GM19043 (cell line): ENCODE results near the gene GRAMD2B.

Source experiments
- ATAC-seq: cut with Tn5 transposase; IDR thresholded peaks from one replicate; pipeline ENCODE4 v1.9.1; 2021; ENCODE audit warnings: low read depth; ENCODE audit not compliant: unreplicated experiment

GRAMD2B gene

DNA sequence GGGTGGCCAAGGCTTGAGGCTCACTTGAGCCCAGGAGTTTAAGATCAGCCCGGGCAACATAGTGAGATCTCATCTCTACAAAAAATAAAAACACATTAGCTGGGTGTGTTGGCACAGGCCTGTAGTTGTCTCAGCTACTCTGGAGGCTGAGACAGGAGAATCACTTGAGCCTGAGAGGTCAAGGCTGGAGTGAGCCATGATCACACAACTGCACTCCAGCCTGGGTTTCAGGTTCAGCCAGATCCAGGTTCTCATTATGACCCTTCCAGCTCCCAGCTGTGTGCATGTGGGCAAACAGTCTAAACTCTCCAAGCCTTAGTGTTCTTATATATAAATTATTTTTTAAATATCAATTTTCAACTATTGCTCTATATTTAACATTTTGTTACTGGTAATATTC lies 103.9 kb downstream of the GRAMD2B start:
- no peak for ATAC-seq

DNA sequence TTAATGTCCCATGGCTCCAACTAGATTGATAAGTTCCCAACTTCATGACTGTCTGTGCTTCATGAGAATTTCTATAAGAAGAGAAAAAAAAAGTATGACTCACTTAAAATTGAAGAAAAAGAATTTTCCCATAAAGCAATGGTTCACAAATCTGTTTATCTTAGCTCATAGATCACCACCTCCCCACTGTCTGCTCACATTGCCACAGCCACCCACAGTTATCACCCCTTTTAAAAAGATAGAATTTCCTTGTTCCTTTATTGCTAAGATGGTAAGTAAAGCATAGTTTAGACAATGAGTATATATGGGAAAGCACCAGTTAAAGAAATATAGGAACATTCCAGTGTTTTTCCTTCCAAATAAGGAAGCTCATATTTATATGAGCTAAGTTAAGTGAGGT lies 104.7 kb downstream of the GRAMD2B start:
- ATAC-seq: no peak

DNA sequence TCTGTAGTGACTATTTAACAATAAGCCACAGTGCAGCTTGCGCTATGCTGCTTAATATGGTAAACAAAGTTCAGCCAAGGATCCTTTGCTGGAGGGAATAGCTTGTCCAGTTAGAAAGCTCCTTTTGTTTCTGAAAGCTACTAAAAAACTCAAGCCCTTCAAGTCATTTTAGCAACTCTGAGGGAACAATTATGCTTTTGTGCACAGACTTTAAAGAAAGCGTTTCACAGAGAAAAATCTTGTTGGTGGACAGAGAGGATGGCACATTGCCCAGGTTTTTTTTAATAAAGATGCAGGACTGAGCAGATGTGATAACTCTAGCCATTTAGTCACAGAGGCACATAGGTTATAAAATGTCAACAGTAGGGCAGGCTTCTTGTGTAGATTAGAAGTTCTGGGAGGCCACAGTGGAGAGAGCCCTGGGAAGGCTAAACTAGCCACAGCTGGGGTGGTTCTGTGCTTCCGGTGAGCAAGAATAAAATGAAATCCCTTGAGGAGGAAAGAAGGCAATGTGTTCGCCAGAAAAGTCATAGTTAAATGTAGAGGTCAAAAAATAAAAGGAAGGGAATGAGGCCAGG lies 108.4 kb downstream of the GRAMD2B start:
- no peak for ATAC-seq

DNA sequence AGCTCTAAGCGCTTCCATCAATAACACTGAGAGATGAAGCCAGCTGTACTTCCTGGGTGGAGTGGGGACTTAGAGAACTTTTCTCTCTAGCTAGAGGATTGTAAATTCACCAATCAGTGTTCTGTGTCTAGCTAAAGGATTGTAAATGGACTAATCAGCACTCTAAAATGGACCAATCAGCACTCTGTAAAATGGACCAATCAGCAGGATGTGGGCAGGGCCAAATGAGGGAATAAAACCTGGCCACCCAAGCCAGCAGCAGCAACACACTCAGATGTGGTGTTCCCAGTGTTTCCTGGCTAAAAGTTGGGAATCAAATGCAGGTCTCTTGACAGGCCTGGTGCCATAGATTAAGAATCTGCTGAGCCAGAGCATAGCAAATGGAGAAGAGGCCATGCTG lies 111.3 kb downstream of the GRAMD2B start:
- no peak for ATAC-seq

DNA sequence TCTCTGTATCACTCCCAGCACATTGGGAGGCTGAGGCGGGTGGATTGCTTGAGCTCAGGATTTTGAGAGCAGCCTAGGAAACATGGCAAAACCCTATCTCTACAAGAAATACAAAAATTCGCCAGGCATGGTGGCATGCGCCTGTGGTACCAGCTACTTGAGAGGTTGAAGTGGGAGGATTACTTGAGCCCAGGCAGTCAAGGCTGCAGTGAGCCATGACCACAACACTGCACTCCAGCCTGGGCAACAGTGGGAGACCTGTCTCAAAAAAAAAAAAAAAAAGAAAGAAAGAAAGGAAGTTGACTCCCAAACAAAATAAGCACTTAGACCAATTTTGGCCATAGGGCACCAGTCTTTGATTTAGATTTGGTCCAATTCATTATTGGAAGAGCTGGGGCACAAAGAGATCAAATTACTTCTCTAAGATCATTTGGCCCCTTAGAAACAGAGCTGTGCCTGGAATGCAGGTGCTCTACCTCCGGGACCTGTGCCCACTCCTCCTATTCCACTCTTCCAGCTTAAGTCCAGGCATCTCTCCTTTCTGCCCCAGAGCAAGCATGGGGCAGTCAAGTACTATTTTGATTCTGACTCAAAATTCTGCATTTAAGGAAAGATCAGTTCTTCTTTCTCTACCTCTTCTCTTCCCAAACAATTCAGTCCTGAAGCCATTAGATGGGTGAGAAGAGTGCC lies 112.8 kb downstream of the GRAMD2B start:
- ATAC-seq: no peak

DNA sequence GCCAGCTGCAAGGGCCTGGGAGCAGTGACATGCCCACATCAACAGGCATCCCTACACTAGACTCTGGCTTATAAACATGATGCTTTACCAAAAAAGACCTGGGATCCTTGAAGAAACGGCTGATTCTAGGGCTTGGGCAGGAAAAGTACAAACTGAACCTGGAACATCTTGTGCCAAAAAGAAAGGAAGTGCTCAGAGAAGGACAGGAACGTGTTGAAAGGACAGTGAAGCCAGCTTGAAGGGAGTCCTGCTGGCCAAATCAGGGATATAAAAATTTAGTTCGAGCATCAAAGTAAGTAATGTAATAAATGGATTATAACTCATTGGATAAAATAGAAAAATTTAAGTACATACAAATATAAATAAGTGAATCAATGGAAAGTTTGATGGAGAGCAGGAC lies 113.7 kb downstream of the GRAMD2B start:
- ATAC-seq: no peak

DNA sequence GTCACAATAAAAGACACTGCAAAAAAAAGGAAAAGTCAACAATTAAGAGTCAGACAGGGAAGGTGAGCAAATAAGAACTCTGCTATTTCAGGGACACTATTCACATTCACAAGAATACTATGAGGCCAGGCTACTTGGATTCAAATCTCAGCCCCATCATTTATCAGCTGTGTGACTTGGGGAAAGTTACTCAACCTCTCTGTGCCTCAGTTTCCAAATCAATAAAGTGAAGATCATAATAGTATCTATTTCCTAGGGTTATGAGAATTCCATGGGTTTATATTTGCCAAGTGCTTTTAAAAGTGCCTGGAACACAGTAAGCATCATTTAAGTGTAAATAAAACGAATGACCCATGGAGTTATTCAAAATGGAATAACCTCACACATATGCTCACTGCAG lies 115.4 kb downstream of the GRAMD2B start:
- no peak for ATAC-seq

DNA sequence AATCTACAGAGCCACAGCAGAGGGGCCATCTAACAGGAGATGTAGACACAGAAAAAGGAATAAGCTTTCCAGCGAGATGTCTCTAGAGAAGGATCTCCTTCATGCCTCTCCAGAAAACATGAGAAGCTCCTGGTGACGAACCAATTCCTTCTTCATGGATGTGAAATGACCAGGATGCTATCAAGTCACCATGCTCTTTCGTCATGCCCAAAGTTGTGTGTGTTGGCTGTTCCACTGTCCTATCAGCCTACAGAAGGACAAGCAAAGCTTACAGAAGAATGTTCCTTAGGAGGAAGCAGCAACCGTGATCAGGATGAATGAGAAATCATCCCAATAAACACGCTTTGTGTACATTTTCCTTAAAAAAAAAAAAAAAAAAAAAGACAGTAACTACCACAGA lies 117.4 kb downstream of the GRAMD2B start:
- no peak for ATAC-seq

DNA sequence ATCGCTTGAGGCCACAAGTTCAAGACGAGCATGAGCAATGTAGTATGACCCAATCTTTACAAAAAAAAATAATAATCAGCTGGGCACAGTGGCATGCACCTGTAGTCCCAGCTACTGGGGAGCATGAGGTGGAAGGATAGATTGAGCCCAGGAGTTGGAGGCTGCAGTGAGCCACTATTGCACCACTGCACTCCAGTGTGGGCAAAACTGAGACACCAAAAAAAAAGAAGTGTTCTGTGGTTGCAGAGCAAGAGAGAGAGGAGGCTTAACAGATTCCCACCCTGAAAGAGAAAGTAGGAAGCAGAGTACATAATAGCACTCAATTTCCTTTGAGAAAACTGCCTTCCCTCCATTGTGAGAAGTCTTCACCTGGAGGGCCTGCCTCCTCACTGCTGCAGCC lies 119.2 kb downstream of the GRAMD2B start:
- ATAC-seq: no peak

DNA sequence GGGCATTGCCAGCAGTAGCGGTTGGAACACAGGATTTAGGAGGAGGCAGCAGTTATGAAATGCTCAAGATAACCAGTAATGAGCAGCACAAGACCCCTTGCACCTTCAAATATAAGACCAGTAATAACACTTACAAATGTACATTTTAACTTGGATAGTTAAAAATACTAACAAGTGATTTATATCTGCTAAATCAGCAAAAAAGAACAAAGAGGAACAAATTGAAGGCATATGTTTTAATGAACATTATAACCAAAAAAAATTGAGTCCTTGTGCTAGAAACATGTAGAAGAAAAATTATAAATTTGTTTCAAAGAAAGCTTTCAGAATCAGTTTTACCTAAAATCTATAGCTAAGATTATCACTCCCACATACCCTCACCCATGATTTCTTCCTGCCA lies 119.8 kb downstream of the GRAMD2B start:
- no peak for ATAC-seq

DNA sequence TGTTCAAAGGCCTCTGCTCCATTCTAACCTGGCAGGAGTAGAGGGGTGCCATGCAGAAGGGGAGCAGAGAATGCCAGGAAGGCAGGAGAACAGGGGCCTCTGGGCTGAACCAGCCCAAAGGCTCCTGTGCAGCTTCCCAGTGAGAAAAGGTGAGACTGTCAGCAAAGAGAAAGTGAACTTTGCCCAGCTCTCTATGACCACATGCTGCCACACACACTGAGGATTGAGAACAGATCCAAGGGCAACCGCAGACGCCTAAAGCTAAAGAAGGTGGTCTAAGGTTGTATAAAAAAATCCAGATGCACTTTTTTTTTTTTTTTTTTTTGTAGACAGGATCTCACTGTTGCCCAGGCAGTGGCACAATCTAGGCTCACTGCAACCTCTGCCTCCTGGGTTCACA lies 120.5 kb downstream of the GRAMD2B start:
- no peak for ATAC-seq
